Lower leg skin (tissue), 3 donors: Measurements from ENCODE around the gene CMTM8.

Experiments used
- POLR2A ChIP-seq, 2 donors: fragments of 450-650 bp; IDR thresholded peaks; one replicate each; pipeline ENCODE4 v1.6.1; 2016 to 2017; ENCODE audit warnings: antibody characterized with exemption in 2 of 2, mild to moderate bottlenecking in 1 of 2, moderate library complexity in 1 of 2
- TF ChIP-seq, protein P1 (sequence below), 3 donors: fragments of 450-650 bp; IDR thresholded peaks; one replicate each; pipeline ENCODE4 v1.5.1; 2016; ENCODE audit warnings: antibody characterized with exemption in 3 of 3, mild to moderate bottlenecking in 3 of 3, moderate library complexity in 2 of 3

DNA sequence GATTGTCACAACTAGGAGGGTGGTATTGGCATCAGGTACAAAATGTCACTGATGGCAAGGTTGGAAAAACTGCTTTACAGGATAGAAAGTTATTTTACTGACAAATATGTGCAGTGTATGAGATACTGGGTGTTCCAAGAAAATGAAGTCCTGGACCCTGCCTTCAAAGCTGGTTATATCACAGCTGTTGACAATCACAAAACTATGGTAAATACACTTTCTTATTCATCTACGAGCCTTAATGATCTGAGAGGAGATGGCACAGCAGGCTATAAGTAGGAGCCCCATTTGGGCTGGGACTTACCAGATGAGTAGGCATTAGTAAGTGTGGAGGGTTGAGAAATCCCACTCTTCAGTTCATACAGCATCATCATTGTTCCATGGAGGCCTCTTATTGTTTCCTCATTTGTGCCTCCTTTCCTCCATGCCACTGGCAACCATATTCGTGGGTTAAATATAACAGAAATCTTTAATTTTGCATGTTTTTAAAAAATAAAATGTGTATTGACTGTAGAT lies 66.9 kb downstream of the CMTM8 start:
- TF ChIP-seq, protein P1, sequence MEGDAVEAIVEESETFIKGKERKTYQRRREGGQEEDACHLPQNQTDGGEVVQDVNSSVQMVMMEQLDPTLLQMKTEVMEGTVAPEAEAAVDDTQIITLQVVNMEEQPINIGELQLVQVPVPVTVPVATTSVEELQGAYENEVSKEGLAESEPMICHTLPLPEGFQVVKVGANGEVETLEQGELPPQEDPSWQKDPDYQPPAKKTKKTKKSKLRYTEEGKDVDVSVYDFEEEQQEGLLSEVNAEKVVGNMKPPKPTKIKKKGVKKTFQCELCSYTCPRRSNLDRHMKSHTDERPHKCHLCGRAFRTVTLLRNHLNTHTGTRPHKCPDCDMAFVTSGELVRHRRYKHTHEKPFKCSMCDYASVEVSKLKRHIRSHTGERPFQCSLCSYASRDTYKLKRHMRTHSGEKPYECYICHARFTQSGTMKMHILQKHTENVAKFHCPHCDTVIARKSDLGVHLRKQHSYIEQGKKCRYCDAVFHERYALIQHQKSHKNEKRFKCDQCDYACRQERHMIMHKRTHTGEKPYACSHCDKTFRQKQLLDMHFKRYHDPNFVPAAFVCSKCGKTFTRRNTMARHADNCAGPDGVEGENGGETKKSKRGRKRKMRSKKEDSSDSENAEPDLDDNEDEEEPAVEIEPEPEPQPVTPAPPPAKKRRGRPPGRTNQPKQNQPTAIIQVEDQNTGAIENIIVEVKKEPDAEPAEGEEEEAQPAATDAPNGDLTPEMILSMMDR (IDR thresholded peaks at IDR 0.05): no peak
- no peak for TF ChIP-seq POLR2A (IDR thresholded peaks at IDR 0.05)
